ENCODE results near the gene CFAP43. TPM values are rescaled to one million over a fixed set of nuclear protein-coding genes. Genes with fewer than 3 reads are reported as not detected.

Gene CFAP43
- total and polyA plus RNA-seq, 4 donors, result 0.10 to 0.27 (median 0.19) TPM; not detected in 1

GRCh38 chr10:104216631-104217030 is 15.5 kb downstream of the CFAP43 start:
- peaks cover 0 to 2% of the 10 kb centered on the region in 2 donors for H3K27me3 ChIP-seq (ENCODE audit: control insufficient read depth in 1 of 2, insufficient read depth in 2 of 2, low read length in 1 of 2)
- H3K4me1 ChIP-seq (ENCODE audit: control insufficient read depth in 1 of 2, insufficient read depth in 2 of 2, low read length in 2 of 2), result no peaks in the 10 kb centered on the region
- no peak for DNase-seq
- no peak for ATAC-seq (ENCODE audit: low FRiP score)
- 85 to 92% methylated on average over 3 of the region's 3 CpGs for WGBS, 2 donors
- intact Hi-C loops (cut with DNase I), result no loop called here
- no peak overlapping the region for H3K4me3 ChIP-seq (ENCODE audit: low read length in 2 of 2)
- H3K27ac ChIP-seq (ENCODE audit: low read depth in 1 of 2, low read length in 2 of 2), result no peak overlapping the region
- no peaks in the 10 kb centered on the region for H3K9me3 ChIP-seq (ENCODE audit: control insufficient read depth, low read length)
- H3K36me3 ChIP-seq (ENCODE audit: control insufficient read depth in 1 of 2, insufficient read depth in 2 of 2, low read length in 1 of 2), result no peaks in the 10 kb centered on the region

GRCh38 chr10:104209575-104210198 is 22.5 kb downstream of the CFAP43 start:
- H3K27ac ChIP-seq (ENCODE audit: low read depth in 1 of 2, low read length in 2 of 2), result no peak overlapping the region
- no peaks in the 10 kb centered on the region for H3K36me3 ChIP-seq (ENCODE audit: control insufficient read depth in 1 of 2, insufficient read depth in 2 of 2, low read length in 1 of 2)
- no peak overlapping the region for H3K4me3 ChIP-seq (ENCODE audit: low read length in 2 of 2)
- intact Hi-C loops (cut with DNase I), result loop anchor here (5.0 to 10.0 kb wide), 3 partner anchors 162 to 325 kb away; no protein-coding TSS in a partner anchor
- no peaks in the 10 kb centered on the region for H3K4me1 ChIP-seq (ENCODE audit: control insufficient read depth in 1 of 2, insufficient read depth in 2 of 2, low read length in 2 of 2)
- DNase-seq (no peak), ATAC-seq (ENCODE audit: low FRiP score) (no peak)
- H3K27me3 ChIP-seq (ENCODE audit: control insufficient read depth in 1 of 2, insufficient read depth in 2 of 2, low read length in 1 of 2), result no peaks in the 10 kb centered on the region
- no peaks in the 10 kb centered on the region for H3K9me3 ChIP-seq (ENCODE audit: control insufficient read depth, low read length)
- WGBS, 2 donors, result 27 to 32% methylated on average over 2 of the region's 2 CpGs

GRCh38 chr10:104208730-104209129 is 23.4 kb downstream of the CFAP43 start:
- intact Hi-C loops (cut with DNase I), result loop anchor here (5.0 to 10.0 kb wide), 2 partner anchors 161 to 324 kb away; no protein-coding TSS in a partner anchor

GRCh38 chr10:104202231-104202630 is 29.9 kb downstream of the CFAP43 start:
- H3K27me3 ChIP-seq (ENCODE audit: control insufficient read depth in 1 of 2, insufficient read depth in 2 of 2, low read length in 1 of 2), result no peaks in the 10 kb centered on the region
- intact Hi-C loops (cut with DNase I), result loop anchor here in 1 of 2 donors (10.0 kb wide), 1 partner anchor 317 kb away; no protein-coding TSS in a partner anchor
- ATAC-seq (ENCODE audit: low FRiP score) (no peak), DNase-seq (no peak)
- no peak overlapping the region for H3K27ac ChIP-seq (ENCODE audit: low read depth in 1 of 2, low read length in 2 of 2)
- no peaks in the 10 kb centered on the region for H3K36me3 ChIP-seq (ENCODE audit: control insufficient read depth in 1 of 2, insufficient read depth in 2 of 2, low read length in 1 of 2)
- H3K4me1 ChIP-seq (ENCODE audit: control insufficient read depth in 1 of 2, insufficient read depth in 2 of 2, low read length in 2 of 2), result no peaks in the 10 kb centered on the region
- 88 to 91% methylated on average over 2 of the region's 2 CpGs for WGBS, 2 donors
- no peak overlapping the region for H3K4me3 ChIP-seq (ENCODE audit: low read length in 2 of 2)
- H3K9me3 ChIP-seq (ENCODE audit: control insufficient read depth, low read length), result no peaks in the 10 kb centered on the region

More at GRCh38 chr10:104208730-104209129, 23.4 kb downstream of the CFAP43 start:
- H3K27me3 ChIP-seq (ENCODE audit: control insufficient read depth in 1 of 2, insufficient read depth in 2 of 2, low read length in 1 of 2), result no peaks in the 10 kb centered on the region
- no peak overlapping the region for H3K27ac ChIP-seq (ENCODE audit: low read depth in 1 of 2, low read length in 2 of 2)
- no peaks in the 10 kb centered on the region for H3K9me3 ChIP-seq (ENCODE audit: control insufficient read depth, low read length)
- DNase-seq, result no peak
- no peak for ATAC-seq (ENCODE audit: low FRiP score)
- H3K36me3 ChIP-seq (ENCODE audit: control insufficient read depth in 1 of 2, insufficient read depth in 2 of 2, low read length in 1 of 2), result no peaks in the 10 kb centered on the region
- WGBS, 2 donors, result 60 to 63% methylated on average over 3 of the region's 3 CpGs
- H3K4me1 ChIP-seq (ENCODE audit: control insufficient read depth in 1 of 2, insufficient read depth in 2 of 2, low read length in 2 of 2), result no peaks in the 10 kb centered on the region
- no peak overlapping the region for H3K4me3 ChIP-seq (ENCODE audit: low read length in 2 of 2)

GRCh38 chr10:104201636-104202035 is 30.5 kb downstream of the CFAP43 start:
- intact Hi-C loops (cut with DNase I), result loop anchor here in 1 of 2 donors (10.0 kb wide), 1 partner anchor 317 kb away; no protein-coding TSS in a partner anchor
- Histone ChIP-seq H3K27ac (ENCODE audit: low read depth in 1 of 2, low read length in 2 of 2) (no peak overlapping the region), H3K36me3 (ENCODE audit: control insufficient read depth in 1 of 2, insufficient read depth in 2 of 2, low read length in 1 of 2) (no peaks in the 10 kb centered on the region), H3K27me3 (ENCODE audit: control insufficient read depth in 1 of 2, insufficient read depth in 2 of 2, low read length in 1 of 2) (no peaks in the 10 kb centered on the region), H3K4me1 (ENCODE audit: control insufficient read depth in 1 of 2, insufficient read depth in 2 of 2, low read length in 2 of 2) (no peaks in the 10 kb centered on the region), H3K4me3 (ENCODE audit: low read length in 2 of 2) (no peak overlapping the region), H3K9me3 (ENCODE audit: control insufficient read depth, low read length) (no peaks in the 10 kb centered on the region)
- no peak for DNase-seq
- WGBS, 2 donors, result 89 to 98% methylated on average over 1 of the region's 1 CpG
- ATAC-seq (ENCODE audit: low FRiP score), result no peak

GRCh38 chr10:104199567-104199966 is 32.6 kb downstream of the CFAP43 start:
- H3K9me3 ChIP-seq (ENCODE audit: control insufficient read depth, low read length), result no peaks in the 10 kb centered on the region
- WGBS, 2 donors, result 88 to 93% methylated on average over 2 of the region's 2 CpGs
- H3K4me3 ChIP-seq (ENCODE audit: low read length in 2 of 2), result no peak overlapping the region
- no peaks in the 10 kb centered on the region for H3K27me3 ChIP-seq (ENCODE audit: control insufficient read depth in 1 of 2, insufficient read depth in 2 of 2, low read length in 1 of 2)
- intact Hi-C loops (cut with DNase I), result no loop called here
- no peaks in the 10 kb centered on the region for H3K4me1 ChIP-seq (ENCODE audit: control insufficient read depth in 1 of 2, insufficient read depth in 2 of 2, low read length in 2 of 2)
- ATAC-seq (ENCODE audit: low FRiP score) (no peak), DNase-seq (no peak)
- no peaks in the 10 kb centered on the region for H3K36me3 ChIP-seq (ENCODE audit: control insufficient read depth in 1 of 2, insufficient read depth in 2 of 2, low read length in 1 of 2)
- no peak overlapping the region for H3K27ac ChIP-seq (ENCODE audit: low read depth in 1 of 2, low read length in 2 of 2)

GRCh38 chr10:104197364-104197763 is 34.8 kb downstream of the CFAP43 start:
- WGBS, 2 donors, result 44 to 49% methylated on average over 2 of the region's 2 CpGs
- no peak for DNase-seq
- intact Hi-C loops (cut with DNase I), result no loop called here
- no peaks in the 10 kb centered on the region for H3K9me3 ChIP-seq (ENCODE audit: control insufficient read depth, low read length)
- H3K27me3 ChIP-seq (ENCODE audit: control insufficient read depth in 1 of 2, insufficient read depth in 2 of 2, low read length in 1 of 2), result no peaks in the 10 kb centered on the region
- no peaks in the 10 kb centered on the region for H3K36me3 ChIP-seq (ENCODE audit: control insufficient read depth in 1 of 2, insufficient read depth in 2 of 2, low read length in 1 of 2)
- no peak overlapping the region for H3K27ac ChIP-seq (ENCODE audit: low read depth in 1 of 2, low read length in 2 of 2)
- H3K4me3 ChIP-seq (ENCODE audit: low read length in 2 of 2), result no peak overlapping the region
- H3K4me1 ChIP-seq (ENCODE audit: control insufficient read depth in 1 of 2, insufficient read depth in 2 of 2, low read length in 2 of 2), result no peaks in the 10 kb centered on the region
- ATAC-seq (ENCODE audit: low FRiP score), result no peak

- no peaks in the 10 kb centered on the region for H3K36me3 ChIP-seq (ENCODE audit: control insufficient read depth in 1 of 2, insufficient read depth in 2 of 2, low read length in 1 of 2)
- 57 to 62% methylated on average over 2 of the region's 2 CpGs for WGBS, 2 donors
- H3K27me3 ChIP-seq (ENCODE audit: control insufficient read depth in 1 of 2, insufficient read depth in 2 of 2, low read length in 1 of 2), result no peaks in the 10 kb centered on the region
- no peak overlapping the region for H3K27ac ChIP-seq (ENCODE audit: low read depth in 1 of 2, low read length in 2 of 2)
- H3K4me1 ChIP-seq (ENCODE audit: control insufficient read depth in 1 of 2, insufficient read depth in 2 of 2, low read length in 2 of 2), result no peaks in the 10 kb centered on the region
- intact Hi-C loops (cut with DNase I), result no loop called here
- no peak overlapping the region for H3K4me3 ChIP-seq (ENCODE audit: low read length in 2 of 2)
- no peak for ATAC-seq (ENCODE audit: low FRiP score)
- no peaks in the 10 kb centered on the region for H3K9me3 ChIP-seq (ENCODE audit: control insufficient read depth, low read length)
- DNase-seq, result no peak
Measured at GRCh38 chr10:104195706-104196105, 36.5 kb downstream of the CFAP43 start.

GRCh38 chr10:104193787-104194186 is 38.4 kb downstream of the CFAP43 start:
- H3K27me3 ChIP-seq (ENCODE audit: control insufficient read depth in 1 of 2, insufficient read depth in 2 of 2, low read length in 1 of 2), result no peaks in the 10 kb centered on the region

More at GRCh38 chr10:104193787-104194186, 38.4 kb downstream of the CFAP43 start:
- 72 to 76% methylated on average over 17 of the region's 17 CpGs for WGBS, 2 donors
- no peak for ATAC-seq (ENCODE audit: low FRiP score)
- Histone ChIP-seq H3K27ac (ENCODE audit: low read depth in 1 of 2, low read length in 2 of 2) (no peak overlapping the region), H3K9me3 (ENCODE audit: control insufficient read depth, low read length) (no peaks in the 10 kb centered on the region), H3K4me1 (ENCODE audit: control insufficient read depth in 1 of 2, insufficient read depth in 2 of 2, low read length in 2 of 2) (no peaks in the 10 kb centered on the region), H3K4me3 (ENCODE audit: low read length in 2 of 2) (no peak overlapping the region), H3K36me3 (ENCODE audit: control insufficient read depth in 1 of 2, insufficient read depth in 2 of 2, low read length in 1 of 2) (no peaks in the 10 kb centered on the region)
- no peak for DNase-seq
- intact Hi-C loops (cut with DNase I), result no loop called here
